Measurements from ENCODE around the gene NDUFB8.

NDUFB8 gene

GRCh38 chr10:100535715-100536353 is 6.2 kb upstream of the NDUFB8 start, which contains the start of gene HIF1AN:
Gene HIF1AN (plus strand): TSS chr10:100535943. CDS start chr10:100535959, 16 bp downstream.
- DNase-seq: peak; percentile 94

GRCh38 chr10:100535338-100535714 is 5.7 kb upstream of the NDUFB8 start:
- no peak for DNase-seq

GRCh38 chr10:100534726-100535125 is 5.1 kb upstream of the NDUFB8 start:
- no peak for DNase-seq

GRCh38 chr10:100531761-100532160 is 2.1 kb upstream of the NDUFB8 start:
- DNase-seq: no peak

- DNase-seq: peak; percentile 72
Measured at GRCh38 chr10:100528921-100529474, 673 bp downstream of the NDUFB8 start.

- no peak for DNase-seq
Measured at GRCh38 chr10:100528123-100528886, 1.4 kb downstream of the NDUFB8 start.

- DNase-seq: no peak
Measured at GRCh38 chr10:100524638-100525037, 5.0 kb downstream of the NDUFB8 start.

GRCh38 chr10:100524206-100524605 is 5.5 kb downstream of the NDUFB8 start:
- DNase-seq: no peak

- no peak for DNase-seq
Measured at GRCh38 chr10:100522945-100523344, 6.7 kb downstream of the NDUFB8 start.

GRCh38 chr10:100522107-100522801 is 7.4 kb downstream of the NDUFB8 start:
- DNase-seq: no peak

GRCh38 chr10:100520811-100521210 is 8.9 kb downstream of the NDUFB8 start:
- no peak for DNase-seq

- peak; percentile 43 for DNase-seq
Measured at GRCh38 chr10:100519311-100520051, 10.2 kb downstream of the NDUFB8 start, which contains the start of gene SEC31B. Gene SEC31B (minus strand): TSS chr10:100519861. CDS start chr10:100516952, 2,909 bp downstream.

- peak; percentile 53 for DNase-seq
Measured at GRCh38 chr10:100518761-100519241, 10.9 kb downstream of the NDUFB8 start.

- no peak for DNase-seq
Measured at GRCh38 chr10:100516847-100517246, 12.8 kb downstream of the NDUFB8 start.

- DNase-seq: no peak
Measured at GRCh38 chr10:100515612-100516011, 14.1 kb downstream of the NDUFB8 start.

- DNase-seq: peak; percentile 23
Measured at GRCh38 chr10:100510533-100511308, 18.9 kb downstream of the NDUFB8 start.

- DNase-seq: no peak
Measured at GRCh38 chr10:100509241-100509840, 20.3 kb downstream of the NDUFB8 start.

- DNase-seq: no peak
Measured at GRCh38 chr10:100508691-100509150, 20.9 kb downstream of the NDUFB8 start.

- DNase-seq: no peak
Measured at GRCh38 chr10:100508266-100508665, 21.4 kb downstream of the NDUFB8 start.

- no peak for DNase-seq
Measured at GRCh38 chr10:100507357-100507732, 22.3 kb downstream of the NDUFB8 start.
